GM18909 (cell line): ENCODE measurements around the gene RGS14.
A peak's percentile ranks its signal among the peaks of the same experiment; 100 is the strongest.

Source experiments
- ATAC-seq: cut with Tn5 transposase; IDR thresholded peaks from one replicate; pipeline ENCODE4 v1.9.1; 2021; ENCODE audit warnings: mild to moderate bottlenecking; ENCODE audit not compliant: unreplicated experiment, poor library complexity

The RGS14 gene

DNA sequence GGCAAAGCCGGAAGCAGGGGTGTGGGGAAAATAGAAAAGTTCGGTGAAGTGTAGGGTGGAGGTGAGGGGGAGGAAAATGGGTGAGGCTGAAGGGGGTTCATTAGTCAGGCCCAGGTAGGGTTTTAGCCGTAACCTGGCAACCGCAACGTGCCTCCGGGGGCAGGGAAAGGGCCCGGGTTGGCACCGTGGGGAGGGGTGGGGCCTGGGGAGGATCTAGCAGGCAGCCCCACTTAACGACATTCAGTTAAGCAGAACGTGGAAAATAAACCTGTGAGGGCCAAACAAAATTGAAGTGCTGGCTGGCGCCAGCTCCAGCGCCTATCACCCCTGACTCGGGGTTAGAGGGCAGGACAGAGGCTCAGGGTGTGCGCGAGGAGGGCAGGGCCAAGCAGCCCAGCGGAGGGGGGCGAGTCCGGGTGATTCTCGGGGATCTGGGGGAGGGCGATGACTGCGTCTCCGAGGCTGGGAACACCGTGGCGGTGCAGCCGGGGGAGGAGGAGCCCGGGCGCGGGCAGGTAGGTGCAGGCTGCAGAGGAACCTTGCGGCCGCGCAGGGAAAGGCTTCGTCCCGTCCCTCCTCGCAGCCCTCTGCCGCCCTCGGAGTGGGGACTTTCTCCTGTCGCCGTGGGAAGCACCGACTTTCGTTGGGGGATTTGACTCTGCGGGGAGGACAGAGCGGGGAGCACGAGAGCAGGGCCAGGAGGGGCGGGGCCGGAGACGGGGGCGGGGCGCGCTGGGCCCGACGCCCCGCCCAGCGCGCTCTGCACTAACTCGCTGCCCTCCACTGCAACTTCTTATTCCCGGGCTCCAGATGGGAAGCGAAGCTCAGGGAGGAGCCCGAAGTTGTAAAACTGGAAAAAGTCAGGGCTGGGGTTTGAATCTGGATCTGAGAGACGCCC is 5.1 kb downstream of the RGS14 start:
- peak; percentile 36 for ATAC-seq

DNA sequence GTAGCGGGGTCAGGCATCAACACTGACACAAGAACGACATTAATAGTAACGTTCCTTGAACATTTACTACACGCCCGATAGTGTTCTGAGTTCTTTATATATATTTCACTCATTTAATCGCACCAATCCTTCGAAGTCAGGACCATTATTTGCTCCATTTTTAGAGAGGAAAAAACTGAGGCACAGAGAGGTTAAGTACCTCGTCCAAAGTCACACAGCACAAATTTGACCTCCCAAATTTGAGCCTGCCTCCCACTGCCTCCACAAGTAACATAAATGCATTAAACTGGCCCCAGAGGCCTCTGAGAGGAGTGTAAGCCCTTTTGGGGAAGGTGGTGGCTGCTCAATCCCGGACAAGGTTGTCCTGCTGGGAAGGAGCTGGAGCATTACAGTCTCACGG is 5.8 kb downstream of the RGS14 start:
- no peak for ATAC-seq

DNA sequence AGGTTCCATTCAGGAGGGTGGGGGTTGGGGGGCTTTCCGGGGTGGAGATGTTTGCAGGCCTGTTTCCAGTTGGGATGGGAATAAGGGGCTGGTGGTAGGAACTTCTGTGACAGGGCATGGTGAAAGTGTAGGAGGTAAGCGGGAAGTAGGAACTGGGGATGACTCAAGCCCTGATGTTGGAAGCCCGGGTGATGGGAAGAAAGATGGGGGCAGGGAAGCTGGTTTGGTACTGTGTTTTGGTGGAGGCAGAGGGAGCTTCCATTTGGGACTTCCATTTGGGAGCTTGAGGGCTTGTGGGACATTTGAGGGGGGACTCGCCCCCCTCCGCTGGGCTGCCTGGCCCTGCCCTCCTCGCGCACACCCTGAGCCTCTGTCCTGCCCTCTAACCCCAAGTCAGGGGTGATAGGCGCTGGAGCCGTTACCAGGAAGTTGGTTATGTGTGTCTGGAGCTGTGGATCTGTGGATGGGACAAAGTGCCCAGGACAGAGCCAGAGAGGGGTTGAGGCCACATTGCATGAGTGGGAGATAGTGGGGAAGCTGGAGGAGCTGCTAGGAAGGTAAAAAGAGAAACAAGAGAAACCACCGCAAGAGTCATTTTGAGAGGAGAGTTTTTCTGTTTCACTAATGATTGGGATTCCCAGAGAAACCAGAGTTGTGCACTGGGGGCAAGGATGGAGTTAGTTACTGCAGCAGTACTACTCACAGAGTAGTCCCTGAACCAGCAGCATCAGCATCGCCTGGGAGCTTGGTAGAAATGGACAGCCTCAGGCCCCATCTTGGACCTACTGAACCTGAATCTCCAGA is 6.6 kb downstream of the RGS14 start:
- ATAC-seq = no peak

DNA sequence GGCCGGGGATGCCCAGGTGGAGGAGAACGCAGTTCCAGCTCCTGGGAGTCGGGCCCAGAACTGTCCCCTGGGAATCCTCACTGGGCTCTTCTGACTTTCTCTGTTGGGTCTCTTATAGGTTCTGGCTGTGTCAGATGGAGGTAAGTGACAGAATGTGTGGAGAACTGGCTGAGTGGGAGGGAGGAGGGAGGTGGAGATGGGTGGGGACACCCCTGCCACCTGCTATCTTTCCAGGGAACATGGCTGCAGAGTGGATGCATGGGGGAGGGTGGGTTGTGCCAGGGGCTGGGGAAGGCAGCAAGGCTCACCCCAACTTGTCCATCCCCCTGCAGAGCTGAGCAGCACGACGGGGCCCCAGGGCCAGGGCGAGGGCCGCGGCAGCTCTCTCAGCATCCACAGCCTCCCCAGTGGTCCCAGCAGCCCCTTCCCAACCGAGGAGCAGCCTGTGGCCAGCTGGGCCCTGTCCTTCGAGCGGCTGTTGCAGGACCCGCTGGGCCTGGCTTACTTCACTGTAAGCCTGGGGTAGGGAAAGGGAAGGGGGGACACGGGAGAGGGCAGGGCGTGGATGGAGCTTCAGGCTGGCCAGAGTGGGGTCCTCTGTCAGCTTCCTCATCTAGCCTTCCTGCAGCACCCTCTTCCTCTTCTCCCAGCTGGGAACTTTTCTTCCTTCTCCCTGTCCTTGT is 8.3 kb downstream of the RGS14 start:
- no peak for ATAC-seq

DNA sequence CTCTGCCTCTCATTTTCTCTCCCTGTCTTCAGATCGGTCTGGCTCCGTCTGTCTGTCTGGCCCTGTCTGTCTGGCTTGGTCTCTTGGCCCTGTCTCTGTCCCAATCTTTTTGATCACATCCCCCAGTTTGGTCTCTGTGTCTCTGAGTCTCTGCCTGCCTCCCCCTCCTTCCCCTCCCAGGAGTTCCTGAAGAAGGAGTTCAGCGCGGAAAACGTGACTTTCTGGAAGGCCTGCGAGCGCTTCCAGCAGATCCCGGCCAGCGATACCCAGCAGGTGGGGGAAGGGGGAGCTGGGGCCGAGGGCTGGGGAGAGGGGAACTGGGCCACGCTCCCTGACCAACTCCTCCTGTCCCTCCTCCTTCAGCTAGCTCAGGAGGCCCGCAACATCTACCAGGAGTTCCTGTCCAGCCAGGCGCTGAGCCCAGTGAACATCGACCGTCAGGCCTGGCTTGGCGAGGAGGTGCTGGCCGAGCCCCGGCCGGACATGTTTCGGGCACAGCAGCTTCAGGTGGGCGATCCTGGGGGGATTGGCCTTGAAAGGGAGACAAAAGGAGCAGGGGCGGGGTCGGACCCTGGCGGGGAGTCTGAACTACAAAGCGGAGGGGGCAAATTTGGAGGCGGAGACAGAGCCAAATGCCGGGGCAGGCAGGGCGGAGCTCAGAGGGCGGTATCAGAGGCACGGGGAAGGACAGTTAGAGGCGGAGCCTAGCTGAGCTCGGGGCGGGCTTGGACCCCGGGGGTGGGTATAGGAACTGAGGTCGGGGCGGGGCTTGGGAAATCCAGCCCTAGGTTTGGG is 9.0 kb downstream of the RGS14 start:
- ATAC-seq = no peak

DNA sequence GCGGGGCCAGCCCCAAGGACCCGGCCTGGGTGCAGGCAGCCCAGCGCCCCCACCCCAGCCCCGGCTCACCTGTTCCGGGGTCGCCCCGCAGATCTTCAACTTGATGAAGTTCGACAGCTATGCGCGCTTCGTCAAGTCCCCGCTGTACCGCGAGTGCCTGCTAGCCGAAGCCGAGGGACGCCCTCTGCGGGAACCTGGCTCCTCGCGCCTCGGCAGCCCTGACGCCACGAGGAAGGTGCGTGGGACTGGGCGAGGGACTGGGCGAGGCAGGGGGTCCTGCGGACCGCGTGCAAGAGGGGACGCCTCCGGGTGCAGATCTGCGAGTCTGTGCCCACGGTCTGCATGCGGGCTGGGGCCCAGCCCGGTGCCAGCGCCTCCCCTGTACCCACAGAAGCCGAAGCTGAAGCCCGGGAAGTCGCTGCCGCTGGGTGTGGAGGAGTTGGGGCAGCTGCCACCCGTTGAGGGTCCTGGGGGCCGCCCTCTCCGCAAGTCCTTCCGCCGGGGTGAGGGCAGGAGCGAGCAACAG is 9.7 kb downstream of the RGS14 start:
- no peak for ATAC-seq

DNA sequence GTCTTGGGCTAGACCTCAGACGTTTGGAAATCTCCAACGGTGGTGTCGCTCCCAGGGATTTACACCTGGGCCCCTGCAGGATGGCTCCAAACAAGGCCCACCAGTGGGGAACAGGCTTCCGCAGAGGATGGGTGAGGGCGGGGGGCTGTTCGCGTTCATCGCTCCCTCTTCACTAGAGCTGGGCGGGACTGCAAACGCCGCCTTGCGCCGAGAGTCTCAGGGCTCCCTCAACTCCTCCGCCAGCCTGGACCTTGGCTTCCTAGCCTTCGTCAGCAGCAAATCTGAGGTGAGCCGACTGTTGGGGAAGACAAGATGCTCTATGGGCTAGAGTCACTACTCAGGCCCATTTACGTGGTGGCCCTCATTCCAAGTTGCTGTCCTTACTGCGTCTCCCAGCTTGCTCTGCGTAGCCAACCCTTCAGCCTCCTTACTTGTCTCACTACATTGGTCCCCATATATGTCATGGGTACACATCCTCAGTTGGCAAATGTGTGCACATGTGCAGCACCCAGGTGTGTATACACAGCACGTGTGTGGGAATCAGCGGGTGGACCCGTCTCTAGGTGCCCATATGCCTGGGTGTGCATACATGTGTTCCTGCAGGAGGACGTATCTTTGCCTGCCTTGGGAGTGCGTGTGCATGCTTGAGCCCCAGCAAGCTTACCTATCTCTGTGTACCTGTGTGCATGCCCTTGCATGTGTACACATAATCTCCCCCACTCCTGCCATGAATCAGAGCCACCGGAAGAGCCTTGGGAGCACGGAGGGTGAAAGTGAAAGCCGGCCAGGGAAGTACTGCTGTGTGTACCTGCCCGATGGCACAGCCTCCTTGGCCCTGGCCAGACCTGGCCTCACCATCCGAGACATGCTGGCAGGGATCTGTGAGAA is 10.5 kb downstream of the RGS14 start:
- no peak for ATAC-seq

DNA sequence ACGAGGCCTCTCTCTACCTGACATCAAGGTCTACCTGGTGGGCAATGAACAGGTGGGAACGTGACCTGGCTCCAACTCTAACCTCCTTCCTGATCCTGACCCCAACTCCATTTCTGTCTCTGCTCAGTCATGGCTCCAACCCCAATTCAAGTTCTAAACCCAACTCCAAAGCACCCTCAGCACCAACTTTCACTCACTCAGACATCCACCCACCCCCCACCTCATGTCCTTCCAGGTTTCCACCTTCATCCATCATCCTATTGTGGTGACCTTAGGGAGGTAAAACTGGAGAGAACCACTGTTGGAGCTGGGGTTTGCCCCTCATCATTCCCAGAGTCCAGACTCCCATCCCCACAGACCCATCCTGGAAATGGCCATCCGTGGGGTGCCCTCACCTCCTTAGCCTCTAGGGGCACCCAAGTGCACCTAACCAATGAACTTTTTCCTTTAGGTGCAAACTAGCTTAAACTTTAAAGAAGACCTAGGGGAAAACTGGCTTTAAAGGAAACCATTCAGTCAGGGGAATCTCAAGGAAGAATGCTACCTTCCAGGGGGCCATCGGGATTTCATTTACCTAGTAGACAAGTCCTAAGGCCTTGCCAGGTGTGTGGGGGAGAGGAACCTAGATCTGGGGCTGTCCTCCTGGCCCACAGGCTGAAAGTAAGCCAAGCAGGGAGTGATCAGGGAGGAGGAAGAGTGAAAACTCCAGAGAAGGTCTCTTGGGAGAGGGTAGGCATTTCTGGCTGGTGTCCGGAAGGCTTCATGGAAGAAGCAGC is 11.3 kb downstream of the RGS14 start:
- no peak for ATAC-seq

DNA sequence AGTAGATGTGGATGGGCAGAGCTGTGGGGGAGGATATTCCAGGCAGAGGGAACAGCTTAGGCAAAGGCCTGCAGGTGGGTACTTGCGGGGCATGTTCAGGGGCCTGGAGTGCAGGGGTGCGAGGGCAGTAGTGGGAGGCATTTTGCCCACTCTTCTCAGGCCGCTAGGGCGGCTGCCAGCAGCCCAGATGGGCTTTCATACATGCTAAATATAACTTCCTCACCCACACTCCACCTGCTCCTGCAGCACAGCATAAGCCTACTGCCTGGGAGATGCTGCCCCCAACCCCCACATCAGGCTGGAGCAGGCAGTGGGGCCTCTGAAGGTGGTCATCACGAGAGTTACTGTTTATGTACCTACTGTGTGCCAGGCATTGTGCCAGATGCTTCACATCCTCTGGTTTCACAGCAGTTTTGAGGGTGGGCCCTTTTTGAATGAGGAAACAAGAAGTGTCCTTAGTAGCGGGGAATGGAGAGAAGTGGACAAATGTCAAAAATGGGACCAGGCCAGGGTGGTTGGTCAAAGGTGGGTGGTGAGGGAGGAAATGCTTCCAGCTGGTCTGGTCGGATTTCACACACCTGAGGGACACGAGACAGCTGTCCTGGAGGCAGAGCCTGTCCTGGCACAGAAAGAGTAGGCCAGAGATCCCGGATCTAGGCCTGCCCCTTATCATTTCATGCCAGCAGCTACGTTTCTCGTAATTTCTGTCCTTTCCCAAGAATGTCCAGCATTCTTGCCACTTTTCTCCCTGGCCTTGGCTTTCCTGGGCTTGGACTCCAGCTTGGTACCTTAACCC is 12.1 kb downstream of the RGS14 start:
- no peak for ATAC-seq

DNA sequence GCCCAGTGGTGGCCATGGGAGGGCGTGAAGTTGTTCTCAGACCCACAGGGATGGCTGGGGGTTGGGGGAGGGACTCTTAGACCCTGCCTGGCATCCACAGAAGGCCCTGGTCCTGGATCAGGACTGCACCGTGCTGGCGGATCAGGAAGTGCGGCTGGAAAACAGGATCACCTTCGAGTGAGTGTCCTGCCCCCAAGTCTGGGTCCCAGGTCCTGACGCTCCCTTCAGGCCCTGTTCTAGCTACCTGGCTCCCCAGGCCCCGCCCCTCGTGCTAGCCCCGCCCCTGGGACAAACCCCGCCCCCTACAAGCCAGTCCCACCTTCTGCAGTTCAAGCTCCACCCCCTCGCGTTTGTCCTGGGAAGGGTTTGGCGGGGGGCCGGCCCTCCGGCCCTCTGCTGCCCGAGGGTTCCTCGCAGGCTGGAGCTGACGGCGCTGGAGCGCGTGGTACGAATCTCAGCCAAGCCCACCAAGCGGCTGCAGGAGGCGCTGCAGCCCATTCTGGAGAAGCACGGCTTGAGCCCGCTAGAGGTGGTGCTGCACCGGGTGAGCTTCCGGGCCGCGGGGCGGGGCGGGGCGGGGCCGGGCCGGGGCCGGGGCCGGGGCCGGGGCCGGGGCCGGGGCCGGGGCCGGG is 12.9 kb downstream of the RGS14 start:
- no peak for ATAC-seq

DNA sequence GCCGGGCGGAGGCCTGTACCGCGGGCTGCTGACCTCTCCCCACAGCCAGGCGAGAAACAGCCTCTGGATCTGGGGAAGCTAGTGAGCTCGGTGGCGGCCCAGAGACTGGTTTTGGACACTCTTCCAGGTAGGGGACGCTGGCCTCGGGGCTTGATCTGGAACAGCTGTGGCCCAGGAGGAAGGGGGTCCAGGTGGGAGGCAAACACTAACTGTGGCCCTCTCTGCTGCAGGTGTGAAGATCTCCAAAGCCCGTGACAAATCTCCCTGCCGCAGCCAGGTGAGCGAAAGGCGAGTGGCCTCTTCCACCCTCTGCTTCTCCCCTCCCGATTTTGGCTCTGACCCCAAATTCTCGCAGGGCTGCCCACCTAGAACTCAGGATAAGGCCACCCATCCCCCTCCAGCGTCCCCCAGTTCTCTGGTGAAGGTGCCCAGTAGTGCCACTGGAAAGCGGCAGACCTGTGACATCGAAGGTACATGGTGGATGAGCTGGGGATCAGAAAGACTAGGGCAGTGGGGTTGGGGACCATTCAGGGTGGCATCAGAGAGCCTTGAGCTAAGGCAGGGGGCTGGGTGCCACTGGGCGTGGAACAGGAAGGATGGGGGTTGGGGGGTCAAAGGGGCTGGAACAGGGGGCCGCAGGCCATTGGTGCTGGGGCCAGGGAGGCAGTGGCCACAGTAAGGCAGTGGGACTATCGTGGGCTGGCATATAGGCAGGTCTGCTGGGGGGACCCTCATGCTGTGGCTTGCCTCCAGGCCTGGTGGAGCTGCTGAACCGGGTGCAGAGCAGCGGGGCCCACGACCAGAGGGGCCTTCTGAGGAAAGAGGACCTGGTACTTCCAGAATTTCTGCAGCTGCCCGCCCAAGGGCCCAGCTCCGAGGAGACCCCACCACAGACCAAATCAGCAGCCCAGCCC is 13.7 kb downstream of the RGS14 start:
- no peak for ATAC-seq

DNA sequence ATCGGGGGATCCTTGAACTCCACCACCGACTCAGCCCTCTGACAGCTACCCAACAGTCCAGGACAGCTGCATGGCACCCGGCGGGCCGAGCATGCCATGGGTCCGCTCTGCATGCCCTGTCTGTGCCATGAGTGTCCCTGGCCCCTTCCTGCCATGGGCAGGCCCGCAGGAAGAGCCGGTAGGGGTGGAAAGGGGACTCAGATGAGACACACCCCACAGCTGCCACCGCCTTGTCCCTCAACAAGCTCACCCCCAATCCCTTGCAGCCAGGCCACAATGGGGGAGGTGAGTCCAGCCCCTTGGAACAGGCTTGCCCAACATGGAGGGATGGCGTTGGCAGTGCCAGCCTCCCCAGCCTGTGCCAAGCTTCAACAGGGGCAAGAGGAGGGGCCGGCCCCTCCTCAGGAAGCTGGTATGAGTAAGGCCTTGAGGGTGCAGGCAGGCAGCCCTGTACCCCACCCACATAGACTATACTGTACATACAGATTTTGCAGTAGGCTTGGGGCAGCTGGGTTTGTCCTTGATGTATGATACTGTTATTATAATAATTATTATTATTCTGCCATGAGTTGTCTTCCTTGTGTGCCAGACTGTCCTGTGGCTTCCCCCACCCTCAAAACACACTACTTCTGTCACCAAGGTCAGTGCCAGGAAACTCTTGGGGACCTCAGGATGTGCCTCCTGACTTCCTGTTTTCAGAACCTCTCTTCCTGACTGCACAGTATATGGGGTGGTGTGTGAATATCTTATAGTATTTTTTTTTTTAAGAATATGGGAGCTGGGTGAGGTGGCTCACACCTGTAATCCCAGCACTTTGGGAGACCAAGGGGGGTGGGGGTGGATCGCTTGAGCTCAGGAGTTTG is 14.5 kb downstream of the RGS14 start:
- ATAC-seq = no peak

DNA sequence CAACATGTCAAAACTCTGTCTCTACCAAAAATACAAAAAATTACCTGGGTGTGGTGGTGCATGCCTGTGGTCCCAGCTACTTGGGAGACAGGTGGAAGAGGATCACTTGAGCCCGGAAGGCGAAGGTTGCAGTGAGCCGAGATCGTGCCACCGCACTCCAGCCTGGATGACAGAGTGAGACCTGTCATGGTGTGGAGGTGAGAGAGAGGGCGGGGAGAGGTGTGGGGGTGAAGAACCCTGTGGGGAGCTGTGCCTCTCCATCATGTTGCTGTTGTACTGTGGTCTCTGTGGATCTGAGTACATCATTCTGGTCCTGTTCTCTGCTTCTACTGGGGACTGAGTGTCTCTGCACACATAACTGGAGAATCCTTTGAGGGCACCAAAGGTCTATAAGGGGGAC is 15.2 kb downstream of the RGS14 start:
- ATAC-seq = no peak

DNA sequence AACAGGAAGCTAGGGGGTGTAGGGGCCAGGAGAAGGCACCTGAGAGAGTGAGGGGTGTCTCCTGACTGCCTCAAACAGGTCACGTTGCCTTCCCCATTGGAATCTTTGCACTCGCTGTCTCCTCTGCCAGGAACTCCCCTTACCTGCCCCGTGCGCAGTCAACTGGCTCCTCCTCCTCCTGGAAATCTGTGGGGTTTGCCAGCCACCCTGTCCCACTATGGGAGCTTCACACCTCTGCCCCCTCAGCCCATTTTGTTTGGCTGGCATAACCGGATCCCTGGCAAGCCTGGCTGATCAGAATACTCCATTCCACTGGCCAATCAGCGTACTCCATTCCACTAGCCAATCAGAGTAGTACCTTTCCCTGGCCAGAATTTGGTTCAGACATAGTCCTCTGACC is 16.1 kb downstream of the RGS14 start:
- no peak for ATAC-seq

DNA sequence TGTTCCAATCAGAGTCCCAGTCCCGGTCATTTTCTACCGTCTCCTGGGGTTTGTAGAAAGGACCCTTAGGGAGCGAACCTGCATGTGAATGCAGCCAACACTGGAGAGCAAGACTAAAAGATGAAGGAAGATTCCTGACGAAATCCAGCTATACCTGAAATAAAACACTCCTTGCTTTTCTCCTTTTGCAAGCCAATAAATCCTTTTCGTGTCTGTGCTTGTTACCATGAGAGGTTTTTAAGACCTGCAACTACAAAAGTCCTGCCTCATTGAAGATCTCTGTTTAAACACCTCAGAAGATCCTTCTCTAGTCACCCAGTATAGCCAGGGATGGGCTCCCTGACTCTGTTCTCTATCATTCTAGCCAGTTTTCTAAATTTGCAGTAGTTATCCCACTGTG is 16.5 kb downstream of the RGS14 start:
- no peak for ATAC-seq
